WTC11 (cell line): ENCODE data around the gene ELANE. TPM values are rescaled to one million over a fixed set of nuclear protein-coding genes. Genes with fewer than 3 reads are reported as not detected.

Experiments
- ATAC-seq: fragments of 200-7000 bp; cut with Tn5 transposase; 2 replicates; pipeline ENCODE4 v1.10.0; 2021; ENCODE audit warnings: mild to moderate bottlenecking, moderate library complexity
- CTCF ChIA-PET: fragments of 300-600 bp; sonication (Branson Sonifier 250); formaldehyde crosslinking; loops from one replicate; lab custom pipeline; 2021; ENCODE audit warnings: antibody characterized with exemption; lab: Charles Lee
- POLR2A ChIA-PET: fragments of 350-600 bp; sonication (Branson Sonifier 250); formaldehyde crosslinking; loops from one replicate; lab custom pipeline; 2021; ENCODE audit warnings: antibody characterized with exemption; lab: Charles Lee
- DNase-seq: peaks from one replicate; pipeline ENCODE4 v3.0.0; 2021; ENCODE audit warnings: low spot score
- H3K27ac Mint-ChIP-seq: 2 replicates; pipeline ENCODE4 v1.8.0; 2021; ENCODE audit warnings: mixed read lengths
- H3K27me3 Mint-ChIP-seq: 2 replicates; pipeline ENCODE4 v1.8.0; 2021; ENCODE audit warnings: low read depth, mild to moderate bottlenecking, moderate library complexity, mixed read lengths
- H3K36me3 Mint-ChIP-seq: 2 replicates; pipeline ENCODE4 v1.8.0; 2021; ENCODE audit warnings: mixed read lengths
- H3K4me1 Mint-ChIP-seq: 2 replicates; pipeline ENCODE4 v1.8.0; 2022; ENCODE audit warnings: mixed read lengths
- H3K4me3 Mint-ChIP-seq: 2 replicates; pipeline ENCODE4 v1.8.0; 2021; ENCODE audit warnings: mild to moderate bottlenecking, moderate library complexity, mixed read lengths
- H3K9me3 Mint-ChIP-seq: 2 replicates; pipeline ENCODE4 v1.8.0; 2021; ENCODE audit warnings: mixed read lengths
- CBFB ChIP-seq: sonication (generic); formaldehyde crosslinking; IDR thresholded peaks from 2 replicates; pipeline ENCODE4 v1.8.1; 2022; ENCODE audit warnings: mild to moderate bottlenecking, low read depth, missing genetic modification reagents
- ELF4 ChIP-seq: sonication (generic); formaldehyde crosslinking; IDR thresholded peaks from 2 replicates; pipeline ENCODE4 v1.8.1; 2022; ENCODE audit warnings: low read depth, mild to moderate bottlenecking, moderate library complexity, missing genetic modification reagents
- FOXJ3 ChIP-seq: sonication (generic); formaldehyde crosslinking; IDR thresholded peaks from 2 replicates; pipeline ENCODE4 v1.9.0; 2021; ENCODE audit warnings: missing genetic modification reagents, mild to moderate bottlenecking, borderline replicate concordance
- FOXP1 ChIP-seq: sonication (generic); formaldehyde crosslinking; IDR thresholded peaks from 2 replicates; pipeline ENCODE4 v1.8.0; 2022; ENCODE audit warnings: missing genetic modification reagents, mild to moderate bottlenecking, moderate library complexity, borderline replicate concordance
- GABPB1 ChIP-seq: sonication (generic); formaldehyde crosslinking; IDR thresholded peaks from 2 replicates; pipeline ENCODE4 v1.8.1; 2023; ENCODE audit warnings: mild to moderate bottlenecking, missing genetic modification reagents
- JAZF1 ChIP-seq: fragments of 250-450 bp; sonication (Bioruptor Pico); IDR thresholded peaks from 2 replicates; pipeline ENCODE4 v1.9.0; 2021; ENCODE audit warnings: moderate library complexity, mild to moderate bottlenecking, inconsistent platforms
- NFE2L1 ChIP-seq: sonication (generic); formaldehyde crosslinking; IDR thresholded peaks from 2 replicates; pipeline ENCODE4 v1.8.1; 2023; ENCODE audit warnings: missing genetic modification reagents
- NFYB ChIP-seq: sonication (generic); formaldehyde crosslinking; conservative IDR thresholded peaks from 2 replicates; pipeline ENCODE4 v1.8.0; 2022; ENCODE audit warnings: low read depth, missing genetic modification reagents
- NR1H2 ChIP-seq: sonication (generic); formaldehyde crosslinking; IDR thresholded peaks from 2 replicates; pipeline ENCODE4 v1.9.0; 2021; ENCODE audit warnings: mild to moderate bottlenecking, moderate library complexity, missing genetic modification reagents
- NR3C1 ChIP-seq: sonication (generic); formaldehyde crosslinking; conservative IDR thresholded peaks from 2 replicates; pipeline ENCODE4 v1.8.1; 2023; ENCODE audit warnings: low read depth, mild to moderate bottlenecking, missing genetic modification reagents
- OVOL2 ChIP-seq: fragments of 250-450 bp; sonication (Bioruptor Pico); IDR thresholded peaks from 2 replicates; pipeline ENCODE4 v1.9.0; 2021; ENCODE audit warnings: mild to moderate bottlenecking, borderline replicate concordance
- SP1 ChIP-seq: sonication (generic); formaldehyde crosslinking; conservative IDR thresholded peaks from 2 replicates; pipeline ENCODE4 v1.8.1; 2022; ENCODE audit warnings: missing genetic modification reagents
- TEAD1 ChIP-seq: sonication (generic); formaldehyde crosslinking; IDR thresholded peaks from 2 replicates; pipeline ENCODE4 v1.8.0; 2022; ENCODE audit warnings: mild to moderate bottlenecking, missing genetic modification reagents
- TP53 ChIP-seq: sonication (generic); formaldehyde crosslinking; IDR thresholded peaks from 2 replicates; pipeline ENCODE4 v1.8.1; 2023; ENCODE audit warnings: mild to moderate bottlenecking, missing genetic modification reagents
- ZBTB21 ChIP-seq: sonication (generic); formaldehyde crosslinking; IDR thresholded peaks from 2 replicates; pipeline ENCODE4 v1.8.1; 2023; ENCODE audit warnings: mild to moderate bottlenecking, missing genetic modification reagents, borderline replicate concordance
- ZNF138 ChIP-seq: sonication (generic); formaldehyde crosslinking; conservative IDR thresholded peaks from 2 replicates; pipeline ENCODE4 v1.8.1; 2022; ENCODE audit warnings: mild to moderate bottlenecking, moderate library complexity, missing genetic modification reagents
- ZNF416 ChIP-seq: fragments of 250-450 bp; sonication (Bioruptor Pico); IDR thresholded peaks from 2 replicates; pipeline ENCODE4 v1.9.0; 2021; ENCODE audit warnings: mild to moderate bottlenecking, inconsistent platforms
- total RNA-seq: library from RNA; stranded (reverse); gene quantifications from 3 replicates; pipeline ENCODE4 v1.2.3, GENCODE V29; 2021
- TF ChIP-seq, protein P1 (sequence below): fragments of 250-450 bp; sonication (Bioruptor Pico); IDR thresholded peaks from 2 replicates; pipeline ENCODE4 v1.9.0; 2021; ENCODE audit warnings: mild to moderate bottlenecking
- TF ChIP-seq, protein P2 (sequence below): fragments of 250-450 bp; sonication (Bioruptor Pico); IDR thresholded peaks from 2 replicates; pipeline ENCODE4 v1.8.0; 2021; ENCODE audit warnings: mild to moderate bottlenecking
- TF ChIP-seq, protein P3 (sequence below): sonication (generic); formaldehyde crosslinking; IDR thresholded peaks from 2 replicates; pipeline ENCODE4 v1.8.1; 2023; ENCODE audit warnings: mild to moderate bottlenecking, missing genetic modification reagents, moderate library complexity
- TF ChIP-seq, protein P4 (sequence below): sonication (generic); formaldehyde crosslinking; IDR thresholded peaks from 2 replicates; pipeline ENCODE4 v1.8.0; 2023; ENCODE audit warnings: missing genetic modification reagents
- TF ChIP-seq, protein P5 (sequence below): sonication (generic); formaldehyde crosslinking; IDR thresholded peaks from 2 replicates; pipeline ENCODE4 v1.8.1; 2023; ENCODE audit warnings: mild to moderate bottlenecking, missing genetic modification reagents
- TF ChIP-seq, protein P6 (sequence below): sonication (generic); formaldehyde crosslinking; IDR thresholded peaks from 2 replicates; pipeline ENCODE4 v1.8.1; 2023; ENCODE audit warnings: mild to moderate bottlenecking, moderate library complexity, missing genetic modification reagents

ELANE gene
- total RNA-seq, 1 experiment from 2014 or later, result not detected

DNA sequence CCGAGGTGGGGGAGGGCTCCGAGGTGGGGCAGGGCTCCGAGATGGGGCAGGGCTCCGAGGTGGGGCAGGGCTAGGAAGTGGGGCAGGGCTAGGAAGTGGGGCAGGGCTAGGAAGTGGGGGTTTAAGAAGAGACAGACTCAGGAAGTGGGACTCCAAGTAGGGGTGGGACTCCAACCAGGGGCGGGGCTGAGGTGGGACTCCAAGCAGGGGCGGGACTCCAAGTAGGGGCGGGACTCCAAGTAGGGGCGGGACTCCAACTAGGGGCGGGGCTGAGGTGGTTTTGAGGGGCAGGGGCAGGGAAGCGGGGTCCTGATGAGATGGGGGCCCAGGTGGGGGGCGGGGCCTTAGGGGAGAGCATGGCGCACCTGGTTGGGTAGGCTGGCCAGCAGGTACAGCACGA lies 21.0 kb downstream of the ELANE start (continued):
- TF ChIP-seq, protein P1, sequence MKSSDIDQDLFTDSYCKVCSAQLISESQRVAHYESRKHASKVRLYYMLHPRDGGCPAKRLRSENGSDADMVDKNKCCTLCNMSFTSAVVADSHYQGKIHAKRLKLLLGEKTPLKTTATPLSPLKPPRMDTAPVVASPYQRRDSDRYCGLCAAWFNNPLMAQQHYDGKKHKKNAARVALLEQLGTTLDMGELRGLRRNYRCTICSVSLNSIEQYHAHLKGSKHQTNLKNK (CRISPR knock-in tag), result no peak
- TF ChIP-seq, protein P2, sequence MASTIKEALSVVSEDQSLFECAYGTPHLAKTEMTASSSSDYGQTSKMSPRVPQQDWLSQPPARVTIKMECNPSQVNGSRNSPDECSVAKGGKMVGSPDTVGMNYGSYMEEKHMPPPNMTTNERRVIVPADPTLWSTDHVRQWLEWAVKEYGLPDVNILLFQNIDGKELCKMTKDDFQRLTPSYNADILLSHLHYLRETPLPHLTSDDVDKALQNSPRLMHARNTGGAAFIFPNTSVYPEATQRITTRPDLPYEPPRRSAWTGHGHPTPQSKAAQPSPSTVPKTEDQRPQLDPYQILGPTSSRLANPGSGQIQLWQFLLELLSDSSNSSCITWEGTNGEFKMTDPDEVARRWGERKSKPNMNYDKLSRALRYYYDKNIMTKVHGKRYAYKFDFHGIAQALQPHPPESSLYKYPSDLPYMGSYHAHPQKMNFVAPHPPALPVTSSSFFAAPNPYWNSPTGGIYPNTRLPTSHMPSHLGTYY (CRISPR knock-in tag), result no peak
- TF ChIP-seq, protein P3, sequence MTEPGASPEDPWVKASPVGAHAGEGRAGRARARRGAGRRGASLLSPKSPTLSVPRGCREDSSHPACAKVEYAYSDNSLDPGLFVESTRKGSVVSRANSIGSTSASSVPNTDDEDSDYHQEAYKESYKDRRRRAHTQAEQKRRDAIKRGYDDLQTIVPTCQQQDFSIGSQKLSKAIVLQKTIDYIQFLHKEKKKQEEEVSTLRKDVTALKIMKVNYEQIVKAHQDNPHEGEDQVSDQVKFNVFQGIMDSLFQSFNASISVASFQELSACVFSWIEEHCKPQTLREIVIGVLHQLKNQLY, result no peak
- no peak for TF ChIP-seq NFYB (CRISPR knock-in tag)
- TF ChIP-seq ZNF416 (CRISPR knock-in tag), result no peak
- TF ChIP-seq, protein P4, sequence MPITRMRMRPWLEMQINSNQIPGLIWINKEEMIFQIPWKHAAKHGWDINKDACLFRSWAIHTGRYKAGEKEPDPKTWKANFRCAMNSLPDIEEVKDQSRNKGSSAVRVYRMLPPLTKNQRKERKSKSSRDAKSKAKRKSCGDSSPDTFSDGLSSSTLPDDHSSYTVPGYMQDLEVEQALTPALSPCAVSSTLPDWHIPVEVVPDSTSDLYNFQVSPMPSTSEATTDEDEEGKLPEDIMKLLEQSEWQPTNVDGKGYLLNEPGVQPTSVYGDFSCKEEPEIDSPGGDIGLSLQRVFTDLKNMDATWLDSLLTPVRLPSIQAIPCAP (CRISPR knock-in tag), result no peak
- no peak for TF ChIP-seq FOXP1 (CRISPR knock-in tag)
- no peak for TF ChIP-seq FOXJ3 (CRISPR knock-in tag)
- TF ChIP-seq ZNF138 (CRISPR knock-in tag), result no peak
- TF ChIP-seq, protein P5, sequence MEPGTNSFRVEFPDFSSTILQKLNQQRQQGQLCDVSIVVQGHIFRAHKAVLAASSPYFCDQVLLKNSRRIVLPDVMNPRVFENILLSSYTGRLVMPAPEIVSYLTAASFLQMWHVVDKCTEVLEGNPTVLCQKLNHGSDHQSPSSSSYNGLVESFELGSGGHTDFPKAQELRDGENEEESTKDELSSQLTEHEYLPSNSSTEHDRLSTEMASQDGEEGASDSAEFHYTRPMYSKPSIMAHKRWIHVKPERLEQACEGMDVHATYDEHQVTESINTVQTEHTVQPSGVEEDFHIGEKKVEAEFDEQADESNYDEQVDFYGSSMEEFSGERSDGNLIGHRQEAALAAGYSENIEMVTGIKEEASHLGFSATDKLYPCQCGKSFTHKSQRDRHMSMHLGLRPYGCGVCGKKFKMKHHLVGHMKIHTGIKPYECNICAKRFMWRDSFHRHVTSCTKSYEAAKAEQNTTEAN (CRISPR knock-in tag), result no peak

DNA sequence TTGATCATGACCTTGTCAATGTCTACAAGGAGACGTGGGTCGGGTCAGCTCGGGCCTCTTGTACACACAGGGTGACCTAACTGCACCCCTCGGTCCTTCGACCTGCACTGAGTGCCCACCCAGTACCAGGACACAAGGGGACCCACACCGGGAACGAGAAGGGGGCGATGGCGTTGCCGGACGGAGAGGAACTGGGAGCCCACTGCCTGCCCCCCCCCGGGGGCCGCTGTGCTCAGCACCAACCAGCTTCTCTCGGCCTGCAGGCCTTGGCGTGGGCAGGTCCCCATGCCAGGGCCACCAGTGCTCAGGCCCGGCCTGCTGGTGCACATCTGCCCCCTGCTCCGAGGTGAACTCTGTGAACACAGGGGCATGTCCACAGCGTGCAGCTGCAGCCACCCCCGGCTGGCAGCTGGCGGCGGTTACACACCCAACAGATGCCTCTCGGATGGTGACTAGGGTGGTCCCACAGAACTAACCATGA lies 21.5 kb downstream of the ELANE start:
- TF ChIP-seq NFE2L1 (CRISPR knock-in tag), result no peak
- no peak for TF ChIP-seq CBFB (CRISPR knock-in tag)
- TF ChIP-seq TEAD1 (CRISPR knock-in tag), result no peak
- TF ChIP-seq TP53, result no peak
- TF ChIP-seq, protein P6, sequence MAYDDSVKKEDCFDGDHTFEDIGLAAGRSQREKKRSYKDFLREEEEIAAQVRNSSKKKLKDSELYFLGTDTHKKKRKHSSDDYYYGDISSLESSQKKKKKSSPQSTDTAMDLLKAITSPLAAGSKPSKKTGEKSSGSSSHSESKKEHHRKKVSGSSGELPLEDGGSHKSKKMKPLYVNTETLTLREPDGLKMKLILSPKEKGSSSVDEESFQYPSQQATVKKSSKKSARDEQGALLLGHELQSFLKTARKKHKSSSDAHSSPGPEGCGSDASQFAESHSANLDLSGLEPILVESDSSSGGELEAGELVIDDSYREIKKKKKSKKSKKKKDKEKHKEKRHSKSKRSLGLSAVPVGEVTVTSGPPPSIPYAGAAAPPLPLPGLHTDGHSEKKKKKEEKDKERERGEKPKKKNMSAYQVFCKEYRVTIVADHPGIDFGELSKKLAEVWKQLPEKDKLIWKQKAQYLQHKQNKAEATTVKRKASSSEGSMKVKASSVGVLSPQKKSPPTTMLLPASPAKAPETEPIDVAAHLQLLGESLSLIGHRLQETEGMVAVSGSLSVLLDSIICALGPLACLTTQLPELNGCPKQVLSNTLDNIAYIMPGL (CRISPR knock-in tag), result no peak
- TF ChIP-seq JAZF1, result no peak
- no peak overlapping the region for H3K27ac Mint-ChIP-seq
- H3K4me3 Mint-ChIP-seq, result no peak overlapping the region
- CTCF ChIA-PET, result interaction anchor here (0.5 to 0.6 kb wide), 3 partner anchors 10 to 24 kb away, joined by 3 to 4 read pairs (median 3); no protein-coding TSS in a partner anchor
- no peak for DNase-seq
- no peaks in the 10 kb centered on the region for H3K9me3 Mint-ChIP-seq
- no peak for ATAC-seq
- POLR2A ChIA-PET, result interaction anchor here (1.3 kb wide), 1 partner anchor 10 kb away, joined by 3 read pairs; no protein-coding TSS in a partner anchor
- no peaks in the 10 kb centered on the region; the same call in 1 of the 2 replicates for H3K4me1 Mint-ChIP-seq
- no peaks in the 10 kb centered on the region for H3K27me3 Mint-ChIP-seq
- H3K36me3 Mint-ChIP-seq, result peaks cover 19% of the 10 kb centered on the region

DNA sequence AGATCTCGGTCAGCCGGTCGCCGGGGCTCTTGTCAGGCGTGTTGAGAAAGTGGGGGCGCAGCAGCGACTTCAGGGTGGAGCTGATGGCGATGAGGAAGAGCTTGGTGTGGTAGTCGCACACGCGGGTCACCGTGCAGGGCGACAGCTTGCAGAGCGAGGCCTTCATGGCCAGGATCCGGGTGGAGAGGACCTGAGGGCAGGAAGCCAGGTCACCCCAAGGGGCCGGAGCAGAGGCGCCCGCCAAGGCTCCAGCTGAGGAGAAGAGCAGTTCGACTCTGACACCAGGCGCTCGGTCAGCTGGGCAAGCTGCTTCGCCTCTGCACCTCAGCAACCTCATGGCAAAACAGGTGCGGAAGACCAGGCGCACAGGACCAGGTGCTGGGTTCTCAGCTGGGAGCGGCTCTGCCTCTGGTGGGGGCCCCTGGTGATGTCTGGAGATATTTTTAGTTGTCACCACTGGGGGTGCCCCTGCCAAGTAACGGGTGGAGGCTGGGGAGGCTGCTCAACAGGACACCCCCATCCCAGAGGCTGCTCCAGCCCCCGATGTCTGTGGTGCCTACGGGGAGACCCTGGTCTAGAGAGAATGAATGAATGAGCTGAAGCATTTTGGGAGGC lies 23.3 kb downstream of the ELANE start:
- H3K9me3 Mint-ChIP-seq, result no peaks in the 10 kb centered on the region
- no peak overlapping the region for H3K4me3 Mint-ChIP-seq
- POLR2A ChIA-PET, result no interaction called here
- no peak for DNase-seq
- no peaks in the 10 kb centered on the region; the same call in 1 of the 2 replicates for H3K4me1 Mint-ChIP-seq
- TF ChIP-seq, protein P2 (CRISPR knock-in tag), result no peak
- TF ChIP-seq SP1 (no peak), OVOL2 (CRISPR knock-in tag) (no peak), NR3C1 (CRISPR knock-in tag) (no peak), GABPB1 (no peak), NR1H2 (CRISPR knock-in tag) (no peak), FOXP1 (CRISPR knock-in tag) (no peak), ZNF416 (CRISPR knock-in tag) (no peak), ELF4 (CRISPR knock-in tag) (no peak), ZBTB21 (CRISPR knock-in tag) (no peak), ZNF138 (CRISPR knock-in tag) (no peak), NFE2L1 (CRISPR knock-in tag) (no peak)
- TF ChIP-seq, protein P5 (CRISPR knock-in tag), result no peak
- TF ChIP-seq, all 79 proteins: peak for 0
- ATAC-seq, result no peak
- CTCF ChIA-PET, result interaction anchor here (0.7 kb wide), 1 partner anchor 12 kb away, joined by 4 read pairs; no protein-coding TSS in a partner anchor
- H3K27ac Mint-ChIP-seq, result no peak overlapping the region
- H3K36me3 Mint-ChIP-seq, result peaks cover 11% of the 10 kb centered on the region
- H3K27me3 Mint-ChIP-seq, result no peaks in the 10 kb centered on the region
